D341Med (cell line): ENCODE measurements around the gene LYRM9.
"Not testable (repeated sequence)": the region's sequence is repeated elsewhere in the genome, so short reads cannot be mapped to it uniquely, and the experiment has no call there.

Source experiments
- DNase-seq: peaks from one replicate; pipeline ENCODE4 v3.0.0; 2012; ENCODE audit warnings: low spot score

Gene LYRM9

DNA sequence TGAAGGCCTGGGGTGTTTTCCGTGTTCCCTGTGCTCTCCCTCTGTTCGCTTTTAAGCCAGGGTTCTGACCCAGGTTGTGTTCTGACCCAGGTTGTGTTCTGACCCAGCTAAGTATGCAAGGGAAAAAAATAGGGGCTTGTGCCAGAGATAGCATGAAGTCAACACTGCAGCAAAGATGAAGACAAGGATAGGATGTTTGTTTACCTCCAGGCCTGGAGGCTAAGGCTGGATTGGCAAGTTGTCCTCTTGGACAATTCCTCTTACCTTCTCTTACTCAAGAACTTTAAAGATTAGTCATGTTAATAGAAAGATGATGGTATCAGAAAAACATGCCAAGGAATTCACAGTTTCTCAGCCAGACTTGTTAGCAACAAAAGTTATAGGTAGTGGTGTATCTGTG is 19.4 kb downstream of the LYRM9 start:
- DNase-seq, result no peak

DNA sequence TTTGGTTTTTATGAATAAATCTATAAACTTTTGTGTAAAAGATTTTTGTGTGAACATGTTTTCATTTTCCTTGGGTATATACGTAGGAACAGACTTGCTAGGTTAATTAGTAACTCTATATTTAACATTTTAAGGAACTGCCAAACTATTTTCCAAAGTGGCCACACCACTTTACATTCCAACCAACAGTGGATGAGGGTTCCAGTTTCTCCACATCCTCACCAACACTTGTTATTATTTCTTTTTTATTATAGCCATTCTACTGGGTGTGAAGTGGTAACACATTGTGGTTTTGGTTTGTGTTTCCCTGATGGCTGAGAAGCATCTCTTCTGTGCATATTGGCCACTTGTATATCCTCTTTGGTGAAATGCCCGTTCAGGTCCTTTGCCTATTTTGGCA is 20.0 kb downstream of the LYRM9 start:
- no peak for DNase-seq

DNA sequence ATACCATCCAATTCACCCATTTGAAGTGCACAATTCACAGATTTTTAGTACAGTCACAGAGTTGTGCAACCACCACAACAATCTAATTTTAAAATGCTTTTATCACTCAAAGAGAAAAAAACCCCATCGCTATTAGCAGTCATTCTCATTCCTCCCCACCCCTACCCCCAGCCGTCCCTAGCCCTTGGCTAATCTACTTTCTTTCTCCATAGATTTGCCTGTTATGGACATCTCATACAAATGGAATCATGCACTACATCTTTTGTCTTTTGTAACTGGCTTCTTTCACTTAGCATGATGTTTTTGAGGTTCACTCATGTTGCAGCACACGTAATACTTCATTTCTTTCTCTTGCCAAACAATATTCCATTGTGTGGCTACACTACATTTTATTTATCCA is 20.4 kb downstream of the LYRM9 start:
- DNase-seq, result no peak

DNA sequence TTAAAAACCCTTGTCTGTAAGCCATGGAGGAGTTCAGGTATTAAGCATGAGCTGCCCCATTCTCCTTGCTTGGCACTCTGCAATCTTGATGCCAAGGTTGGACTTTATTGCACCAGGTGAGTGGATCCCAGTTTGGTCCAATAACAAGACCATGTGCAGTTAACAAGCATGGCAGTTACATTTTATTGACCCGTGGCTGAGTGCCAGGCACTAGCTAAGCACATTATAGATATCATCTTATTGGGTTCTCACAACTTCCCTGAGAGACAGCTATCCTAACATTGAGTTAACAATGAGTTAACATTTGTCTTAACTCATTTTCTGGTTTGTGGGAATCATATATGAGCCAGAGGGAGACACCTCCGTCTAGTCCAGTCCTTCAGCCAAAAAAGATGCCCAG is 21.8 kb downstream of the LYRM9 start:
- DNase-seq, result no peak

DNA sequence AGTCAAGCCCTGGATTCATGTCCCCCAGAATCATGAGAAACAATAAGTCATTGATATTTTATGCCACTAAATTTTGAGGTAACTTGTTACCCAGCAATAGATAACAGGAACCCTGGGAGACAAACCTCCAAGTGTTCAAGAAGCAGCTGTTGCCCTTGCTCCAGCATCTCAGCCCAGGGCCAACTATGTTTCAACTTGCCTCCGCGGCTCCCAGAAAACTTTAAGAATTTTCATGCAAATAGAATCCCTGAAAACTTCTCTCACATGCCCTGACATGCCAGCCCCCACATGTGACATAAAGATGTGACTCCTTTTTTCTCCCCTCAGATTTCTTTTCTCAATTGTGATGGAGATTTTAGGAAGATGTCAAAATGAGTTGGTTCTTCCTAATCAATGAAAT is 22.8 kb downstream of the LYRM9 start:
- no peak for DNase-seq

DNA sequence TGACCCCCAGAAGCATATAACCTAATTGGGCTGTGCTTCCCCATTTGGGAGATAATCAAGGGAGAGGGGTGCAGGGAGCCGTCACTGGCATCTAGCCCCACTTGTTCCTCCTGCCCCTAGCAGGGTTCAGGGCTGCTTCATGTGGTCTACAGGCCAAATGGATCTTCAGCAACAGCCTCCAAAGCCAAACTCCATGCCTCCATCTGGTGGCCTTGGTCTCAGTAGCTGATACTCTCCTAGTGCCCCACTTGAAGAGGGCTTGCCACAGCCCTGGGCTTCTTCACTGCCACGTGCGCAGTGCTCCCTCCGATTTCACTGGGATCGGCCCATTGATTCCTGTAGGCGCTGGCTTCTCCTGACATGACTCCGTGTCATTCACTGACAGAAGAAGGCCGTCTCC is 24.6 kb downstream of the LYRM9 start:
- DNase-seq, result peak; percentile 57

DNA sequence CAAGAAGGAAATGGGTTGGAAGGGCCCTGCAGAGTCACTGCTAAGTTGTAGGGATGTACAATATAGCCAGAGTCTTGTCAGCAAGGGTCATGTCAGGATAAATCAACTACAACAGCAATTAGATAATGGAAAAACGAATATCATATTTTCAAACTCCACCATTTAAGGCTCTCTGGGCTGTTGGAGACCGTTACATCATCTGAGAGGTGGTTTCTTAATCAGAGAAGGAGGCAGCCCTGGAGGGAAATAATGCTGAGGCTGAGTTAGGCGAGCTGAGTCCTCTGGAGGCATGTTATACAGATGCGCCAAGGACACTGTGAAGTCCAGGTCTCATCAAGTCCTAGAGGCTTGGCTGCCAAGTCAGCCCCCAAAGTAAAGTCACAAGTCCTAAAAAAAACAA is 30.3 kb downstream of the LYRM9 start:
- no peak for DNase-seq

DNA sequence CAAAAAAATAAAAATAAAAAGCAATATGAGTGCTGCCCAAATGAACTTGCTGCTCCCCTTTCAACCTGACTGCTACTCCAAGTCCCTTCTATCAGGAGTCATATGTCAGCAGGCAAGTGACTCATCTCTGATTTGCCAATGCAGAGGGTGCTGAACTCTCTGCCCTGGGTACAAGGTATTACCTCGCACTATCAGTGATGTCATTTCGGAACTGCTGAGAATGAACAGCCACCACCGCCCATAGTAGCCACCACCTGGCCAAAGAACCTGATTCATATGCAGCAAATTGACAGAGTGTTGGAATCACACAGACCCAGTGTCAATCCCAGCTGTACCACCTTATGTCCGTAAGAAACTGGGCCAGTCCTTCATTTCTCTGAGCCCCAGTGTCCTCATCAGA is 31.2 kb downstream of the LYRM9 start:
- no peak for DNase-seq

DNA sequence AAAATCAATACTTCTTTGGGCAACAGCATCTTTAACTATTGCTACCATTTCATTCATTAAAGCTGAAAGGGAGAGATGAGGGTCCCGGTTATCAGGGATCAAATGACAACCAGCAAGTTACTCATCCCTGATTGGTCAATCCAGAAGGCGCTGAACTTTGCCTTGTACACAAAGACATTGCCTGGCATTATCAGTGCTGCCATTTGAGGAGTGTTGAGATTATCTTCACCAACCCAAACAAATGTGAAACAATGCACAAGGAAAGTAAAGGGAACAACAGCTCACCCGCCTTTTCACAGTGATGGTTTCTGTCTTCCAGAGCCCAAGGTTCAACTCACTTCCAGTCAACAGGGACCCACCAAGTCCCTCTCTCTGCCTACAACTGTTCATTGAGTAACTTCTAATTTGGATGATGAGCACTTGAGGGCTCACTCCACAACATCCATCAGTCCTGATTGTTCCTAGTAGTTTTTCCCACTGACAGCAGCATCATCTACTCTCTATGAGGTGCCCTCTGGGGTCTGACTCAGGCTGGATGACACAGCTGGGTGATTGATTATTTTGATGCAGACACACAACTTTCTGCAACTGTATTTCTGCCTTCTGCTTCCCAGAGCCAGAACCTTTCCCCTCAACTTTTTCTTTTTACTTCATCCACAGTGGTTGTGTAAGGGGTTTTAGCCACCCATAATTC is 32.0 kb downstream of the LYRM9 start:
- no peak for DNase-seq

DNA sequence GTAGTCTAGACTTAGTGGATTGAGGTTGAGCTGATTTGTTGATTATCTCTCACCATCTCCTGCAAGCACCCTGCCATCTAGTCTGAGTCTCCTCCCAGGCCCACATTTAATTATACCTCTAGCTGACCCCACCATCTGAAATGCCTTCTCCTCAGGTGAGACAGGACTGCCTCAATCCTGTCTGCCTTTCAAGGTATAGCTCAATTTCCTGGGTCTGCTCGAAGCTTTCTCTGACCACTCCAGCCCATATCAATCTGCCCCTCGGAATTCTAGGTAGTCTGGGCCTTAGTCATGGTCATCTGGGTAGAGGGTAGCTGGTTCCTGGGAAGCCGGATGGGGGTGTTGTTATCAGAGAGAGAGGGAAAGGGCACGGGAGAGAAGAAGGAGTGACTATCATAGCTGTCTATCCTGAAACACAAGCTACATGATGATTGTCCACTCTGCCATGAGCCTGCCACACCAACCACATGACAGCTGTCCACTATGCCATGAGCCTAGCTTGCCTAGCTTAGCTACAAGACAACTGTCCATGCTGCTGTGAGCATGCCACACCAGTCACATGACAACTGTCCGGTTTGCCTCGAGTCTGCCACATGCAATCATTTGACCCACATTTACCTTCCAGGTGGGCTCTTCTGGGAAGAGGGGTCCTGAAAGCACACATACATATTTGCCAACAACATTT is 34.4 kb downstream of the LYRM9 start:
- no peak for DNase-seq

DNA sequence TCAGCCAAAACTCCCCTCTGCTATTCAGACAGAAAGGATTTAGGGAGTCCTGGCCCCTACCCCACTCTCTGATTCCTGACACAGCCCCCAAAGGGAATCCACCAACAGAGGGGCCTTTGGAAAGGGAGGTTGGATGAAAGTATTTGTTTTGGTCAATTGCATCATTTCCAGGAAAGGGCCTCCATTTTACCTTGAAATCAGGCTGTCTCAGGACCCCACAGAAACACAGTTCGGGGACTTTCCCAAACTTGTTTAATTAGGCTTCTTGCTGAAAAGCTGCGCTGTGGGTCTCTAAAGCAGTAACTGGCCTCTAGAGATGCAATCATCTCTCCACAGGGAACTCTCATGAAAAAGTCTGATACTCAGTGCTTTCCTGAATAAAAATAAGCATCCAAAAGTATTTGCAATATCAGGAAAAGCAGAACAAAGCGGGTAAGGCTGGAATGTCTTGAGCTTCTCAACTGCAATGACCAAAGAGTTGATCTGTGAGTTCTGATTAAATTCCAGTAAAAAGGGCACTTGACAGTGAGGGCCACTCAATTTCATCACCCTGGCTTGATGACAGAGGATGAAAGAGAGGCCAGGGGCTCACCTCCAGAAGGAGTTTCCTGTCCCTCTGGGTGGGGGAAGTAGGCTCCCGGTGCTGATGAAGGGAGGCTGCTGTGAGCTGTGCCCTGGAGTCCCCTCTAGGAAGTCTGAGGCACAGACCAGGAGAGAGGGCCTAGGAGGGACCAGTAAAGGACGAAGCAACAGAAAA is 36.3 kb downstream of the LYRM9 start:
- DNase-seq, result no peak

DNA sequence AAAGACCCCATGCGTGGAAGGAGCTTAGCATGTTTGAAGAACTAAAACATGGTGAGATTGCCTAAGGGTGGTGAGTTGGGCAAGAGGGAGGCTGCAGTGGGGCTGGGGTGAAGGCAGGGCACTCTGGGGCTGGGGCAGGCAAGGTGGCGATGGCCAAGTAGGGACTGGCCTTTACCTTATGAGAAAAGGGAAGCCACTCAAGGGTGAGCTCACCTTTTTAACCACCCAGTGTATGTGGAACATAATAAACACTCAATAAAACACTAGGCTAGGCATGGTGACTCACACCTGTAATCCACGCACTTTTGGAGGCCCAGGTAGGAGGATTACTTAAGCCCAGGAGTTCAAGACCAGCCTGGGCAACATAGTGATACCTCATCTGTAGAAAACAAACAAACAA is 37.7 kb downstream of the LYRM9 start:
- no peak for DNase-seq

DNA sequence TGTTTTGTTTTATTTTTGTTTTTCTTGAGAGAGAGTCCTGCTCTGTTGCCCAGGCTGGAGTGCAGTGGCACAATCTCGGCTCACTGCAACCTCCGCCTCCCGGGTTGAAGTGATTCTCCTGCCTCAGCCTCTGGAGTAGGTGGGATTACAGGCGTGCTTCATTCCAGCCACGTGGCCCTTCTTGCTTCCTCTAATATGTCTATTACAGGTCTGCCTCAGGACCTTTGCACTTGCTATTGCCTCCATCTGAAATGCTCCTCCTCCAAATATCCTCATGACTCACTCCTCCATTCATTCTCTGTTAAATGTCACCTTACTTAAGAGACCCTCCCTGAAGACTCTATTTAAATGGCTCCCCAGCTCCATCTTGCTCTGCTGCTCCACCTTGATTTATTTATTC is 39.0 kb downstream of the LYRM9 start:
- no peak for DNase-seq

DNA sequence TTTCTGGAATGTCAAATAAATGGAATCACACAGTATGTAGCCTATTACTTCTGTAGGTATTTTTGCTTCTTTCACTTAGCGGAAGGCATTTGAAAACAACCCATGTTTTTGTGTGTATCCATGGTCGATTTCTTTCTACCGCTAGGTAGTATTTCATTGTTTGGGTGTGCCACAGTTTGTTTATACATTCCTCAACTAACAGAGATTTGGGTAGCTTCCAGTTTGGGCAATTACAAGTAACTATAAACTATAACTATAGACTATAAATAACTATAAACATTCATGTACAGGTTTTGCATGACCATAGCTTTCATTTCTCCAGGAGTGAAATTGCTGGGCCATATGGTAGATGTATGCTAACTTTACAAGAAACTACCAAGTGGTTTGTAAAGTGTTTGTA is 40.1 kb downstream of the LYRM9 start:
- no peak for DNase-seq

DNA sequence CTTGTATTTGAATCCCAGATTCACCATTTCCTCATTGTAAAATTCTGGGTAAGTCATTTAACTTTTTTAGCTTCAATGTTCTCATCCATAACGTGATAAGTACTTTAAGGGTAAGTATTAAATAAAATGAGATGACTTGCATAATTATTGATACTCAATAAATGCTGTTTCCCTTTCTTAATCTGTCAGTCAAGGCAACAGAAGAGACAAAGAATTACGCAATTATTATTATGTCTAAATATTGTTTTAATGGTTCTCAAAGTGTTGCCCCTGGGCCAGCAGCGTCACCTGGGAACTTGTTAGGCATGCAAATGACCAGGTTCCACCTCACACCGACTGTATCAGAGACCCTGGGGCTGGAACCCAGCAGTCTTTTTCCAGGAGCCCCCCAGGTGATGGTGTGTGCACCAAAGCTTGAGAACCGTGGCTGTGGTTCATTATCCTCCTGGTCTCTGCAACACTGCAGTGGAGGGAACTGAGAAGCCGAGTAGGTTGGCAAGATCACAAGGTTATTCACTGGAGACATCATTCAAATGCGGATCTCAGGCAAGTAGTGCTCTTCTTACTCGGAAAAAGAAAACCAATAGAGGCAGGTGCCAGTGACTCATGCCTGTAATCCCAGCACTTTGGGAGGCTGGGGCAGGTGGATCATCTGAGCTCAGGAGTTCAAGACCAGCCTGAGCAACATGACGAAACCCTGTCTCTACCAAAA is 43.5 kb downstream of the LYRM9 start:
- no peak for DNase-seq

DNA sequence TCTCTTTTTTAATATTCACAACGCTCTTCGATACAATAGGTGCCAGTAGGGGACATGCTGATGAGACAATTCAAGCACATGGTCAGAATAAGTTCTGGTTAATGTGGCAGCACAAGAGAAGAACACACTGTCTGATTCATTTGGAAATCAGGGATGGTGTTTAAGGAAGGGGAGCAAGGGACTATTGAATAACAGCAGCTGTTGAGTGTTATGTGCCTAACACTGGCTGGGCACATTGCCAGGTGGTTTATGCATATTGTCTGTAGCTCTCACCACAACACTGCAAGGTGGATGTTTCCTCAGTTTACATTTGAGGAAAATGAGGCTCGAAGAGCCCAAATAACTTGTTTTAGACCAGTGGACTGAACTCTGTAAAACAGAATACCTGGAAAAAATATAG is 44.2 kb downstream of the LYRM9 start:
- no peak for DNase-seq

DNA sequence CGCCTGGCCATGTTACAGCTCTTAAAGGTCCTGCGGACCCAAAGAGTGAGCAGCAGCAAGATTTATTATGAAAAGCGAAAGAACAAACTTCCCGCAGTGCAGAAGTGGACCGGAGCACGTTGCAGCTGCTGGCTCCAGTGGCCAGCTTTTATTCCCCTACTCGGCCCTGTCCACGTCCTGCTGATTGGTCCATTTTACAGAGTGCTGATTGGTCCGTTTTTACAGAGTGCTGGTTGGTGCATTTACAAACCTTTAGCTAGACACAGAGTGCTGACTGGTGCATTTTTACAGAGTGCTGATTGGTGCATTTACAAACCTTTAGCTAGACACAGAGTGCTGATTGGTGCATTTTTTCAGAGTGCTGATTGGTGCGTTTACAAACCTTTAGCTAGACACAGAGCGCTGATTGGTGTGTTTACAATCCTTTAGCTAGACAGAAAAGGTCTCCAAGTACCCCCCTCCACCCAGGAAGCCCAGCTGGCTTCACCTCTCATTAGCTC is 46.3 kb downstream of the LYRM9 start:
- not testable (repeated sequence) for DNase-seq

DNA sequence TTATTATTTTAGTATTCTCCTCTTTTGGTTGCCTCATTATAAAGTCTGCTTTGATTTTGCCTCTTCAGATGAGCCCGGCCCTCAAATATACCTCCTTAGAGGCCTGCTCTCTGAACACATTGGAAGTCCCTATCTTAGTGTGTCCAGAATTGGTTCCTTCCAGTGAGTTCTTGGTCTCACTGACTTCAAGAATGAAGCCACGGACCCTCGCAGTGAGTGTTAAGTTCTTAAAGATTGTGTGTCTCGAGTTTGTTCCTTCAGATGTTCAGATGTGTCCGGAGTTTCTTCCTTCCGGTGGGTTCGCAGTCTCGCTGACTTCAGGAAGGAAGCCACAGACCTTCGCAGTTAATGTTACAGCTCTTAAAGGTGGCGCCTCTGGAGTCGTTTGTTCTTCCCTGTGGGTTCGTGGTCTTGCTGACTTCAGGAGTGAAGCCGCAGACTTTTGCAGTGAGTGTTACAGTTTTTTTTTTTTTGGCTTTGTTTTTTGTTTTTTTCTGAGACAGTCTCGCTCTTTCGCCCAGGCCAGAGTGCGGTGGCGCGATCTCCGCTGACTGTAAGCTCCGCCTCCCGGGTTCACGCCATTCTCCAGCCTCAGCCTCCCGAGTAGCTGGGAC is 47.0 kb downstream of the LYRM9 start:
- no peak for DNase-seq

DNA sequence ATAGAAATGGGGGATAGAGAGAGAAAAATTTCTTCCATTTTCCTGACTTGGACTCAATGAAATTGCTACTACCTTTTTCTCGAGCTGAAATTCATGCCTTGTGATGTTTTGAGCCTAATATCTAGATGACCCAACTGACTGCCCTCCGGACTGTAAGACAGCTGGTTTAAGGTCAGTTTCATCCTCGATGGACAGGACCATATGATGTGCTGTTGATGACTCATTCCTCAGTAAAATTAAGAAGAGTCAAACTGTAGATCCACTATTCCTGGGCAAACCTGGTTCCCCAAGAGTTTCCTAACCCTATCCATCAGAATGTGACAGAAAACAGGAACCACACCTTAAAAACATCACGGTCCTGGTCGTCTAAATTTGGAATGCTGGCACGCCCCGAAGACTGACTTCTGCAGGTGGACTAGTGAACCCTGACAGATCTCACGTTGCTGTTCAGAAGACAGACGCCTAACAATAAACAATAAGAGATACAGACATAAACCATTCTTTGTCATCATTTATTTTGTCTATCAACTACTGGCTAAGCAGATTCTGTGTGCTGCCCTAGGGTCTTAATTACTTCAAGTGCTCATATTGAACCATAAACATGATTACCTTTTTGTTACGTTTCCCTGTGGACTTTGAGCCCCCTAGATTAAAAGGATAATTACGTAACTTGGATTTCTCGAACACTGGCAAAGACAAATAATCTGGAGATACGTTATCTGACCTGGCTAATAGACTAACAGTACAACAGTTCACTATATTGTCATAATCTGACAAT is 47.7 kb downstream of the LYRM9 start:
- DNase-seq, result no peak

DNA sequence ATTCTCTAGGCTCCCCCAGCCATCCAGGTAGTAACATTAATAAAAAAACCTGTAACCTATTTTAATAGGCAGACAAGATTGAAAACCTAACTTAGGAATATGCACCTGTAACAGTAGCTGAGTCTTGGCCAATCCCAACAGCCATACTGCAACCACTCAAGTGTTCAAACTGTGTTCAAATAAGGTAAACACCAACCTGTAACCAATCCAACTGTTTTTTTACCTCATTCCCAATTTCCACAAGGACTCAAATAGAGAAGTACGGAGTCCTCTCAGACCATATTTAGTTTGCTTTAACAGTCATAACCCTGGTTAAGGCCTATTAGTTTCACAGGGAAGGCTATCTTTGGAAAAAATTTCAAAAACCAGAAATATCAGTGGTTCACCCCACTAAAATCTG is 52.5 kb downstream of the LYRM9 start:
- DNase-seq, result no peak

DNA sequence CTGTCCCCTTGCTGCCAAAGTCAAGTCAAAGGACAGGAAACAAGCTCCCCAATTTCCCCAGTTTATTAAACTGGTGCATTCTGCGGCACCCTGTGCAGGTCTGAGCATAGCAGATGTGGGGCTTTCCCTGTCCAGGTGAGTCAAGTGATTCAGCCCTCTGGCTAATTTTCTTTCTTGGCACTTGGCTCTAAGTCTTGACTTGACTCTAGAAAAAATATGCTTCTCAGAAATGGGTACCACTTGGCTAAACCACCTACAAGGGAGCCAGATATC is 52.8 kb downstream of the LYRM9 start:
- DNase-seq, result not testable (repeated sequence)
